Medulla oblongata (tissue), 1 donor: Measurements from ENCODE around the gene EYS.

Experiments
- DNase-seq: peaks from one replicate; pipeline ENCODE4 v3.0.0-alpha.2; 2015; ENCODE audit errors: extremely low spot score

Gene EYS

DNA sequence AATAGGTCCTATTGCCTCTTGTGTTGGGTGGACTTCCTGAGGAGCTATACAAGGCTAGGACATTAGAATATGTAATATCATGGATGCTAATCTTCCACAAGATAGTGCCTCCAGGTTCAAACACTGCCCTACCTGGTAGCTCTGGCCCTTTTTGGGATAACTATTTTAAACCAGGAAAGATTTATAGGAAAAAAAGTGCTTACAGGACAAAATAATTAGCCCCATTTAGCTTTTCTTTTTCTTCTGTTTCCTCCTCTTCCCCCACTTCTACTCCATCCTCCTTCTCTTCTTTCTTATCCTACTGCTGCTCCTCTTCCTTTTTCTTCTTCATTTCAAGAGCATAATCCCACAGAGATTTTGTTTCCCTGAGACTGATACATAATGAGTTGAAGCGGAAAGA lies 1104.0 kb downstream of the EYS start:
- DNase-seq = no peak

- DNase-seq = no peak
Measured at GRCh38 chr6:64591676-64592036, 1115.4 kb downstream of the EYS start.

DNA sequence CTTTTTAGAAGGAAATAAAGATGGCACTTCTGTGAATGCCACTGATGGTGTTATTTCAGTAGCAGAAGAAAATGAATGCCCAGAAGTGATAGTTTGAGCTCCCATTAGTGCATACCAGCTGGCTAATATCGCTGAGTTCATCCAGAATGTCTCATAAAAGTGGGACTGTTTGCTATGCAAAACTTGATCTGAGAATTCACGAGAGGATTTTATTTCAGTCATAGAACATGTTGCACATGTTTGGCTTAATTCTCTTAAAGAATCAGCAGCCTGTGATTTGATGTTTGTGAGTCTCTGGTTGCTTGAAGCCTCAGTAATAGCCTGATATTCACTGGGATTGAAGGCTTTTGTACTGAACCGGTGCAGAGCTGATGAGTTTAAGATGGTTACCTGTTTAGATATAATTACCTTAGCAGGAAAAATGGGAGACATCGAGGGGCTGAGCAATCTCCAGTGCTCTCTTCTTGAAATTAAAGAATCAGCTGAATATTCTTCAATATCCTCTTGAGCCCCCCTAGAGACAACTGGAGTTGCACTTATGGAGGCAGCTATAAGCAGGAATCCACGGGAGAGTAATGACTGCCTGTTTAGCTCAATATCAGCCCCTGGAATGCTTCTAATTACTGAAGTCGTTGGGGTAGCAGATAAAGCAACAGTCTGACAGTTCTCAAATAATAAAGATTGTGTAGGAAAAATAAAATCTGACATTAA lies 1115.9 kb downstream of the EYS start:
- no peak for DNase-seq

- no peak for DNase-seq
Measured at GRCh38 chr6:64589961-64590360, 1117.1 kb downstream of the EYS start.

- DNase-seq = no peak
Measured at GRCh38 chr6:64580346-64580745, 1126.7 kb downstream of the EYS start.

DNA sequence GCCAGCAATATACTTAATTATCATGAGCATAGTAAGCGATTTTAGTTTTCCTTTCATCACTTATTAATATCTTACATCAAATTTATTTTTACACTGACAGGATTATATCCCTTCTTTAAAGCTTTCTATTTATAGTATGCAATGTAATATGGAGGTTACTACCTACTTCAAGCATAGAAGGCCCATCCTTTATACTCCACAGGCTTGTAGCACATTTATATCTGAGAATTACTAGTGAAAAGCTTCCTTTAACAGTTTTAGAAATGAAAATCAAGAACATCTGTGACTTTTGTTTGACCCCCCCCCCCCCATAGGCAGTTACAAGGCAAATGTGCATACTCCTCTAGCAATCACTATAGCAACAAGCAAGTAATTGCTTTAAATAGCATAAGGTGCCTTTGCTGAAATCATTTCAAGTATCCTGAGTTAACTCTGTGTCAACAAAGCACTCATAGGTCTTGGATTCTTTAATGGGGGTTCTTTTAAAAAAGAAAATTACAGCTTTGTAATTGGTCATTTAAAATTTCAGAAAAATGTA lies 1153.7 kb downstream of the EYS start:
- DNase-seq = no peak

DNA sequence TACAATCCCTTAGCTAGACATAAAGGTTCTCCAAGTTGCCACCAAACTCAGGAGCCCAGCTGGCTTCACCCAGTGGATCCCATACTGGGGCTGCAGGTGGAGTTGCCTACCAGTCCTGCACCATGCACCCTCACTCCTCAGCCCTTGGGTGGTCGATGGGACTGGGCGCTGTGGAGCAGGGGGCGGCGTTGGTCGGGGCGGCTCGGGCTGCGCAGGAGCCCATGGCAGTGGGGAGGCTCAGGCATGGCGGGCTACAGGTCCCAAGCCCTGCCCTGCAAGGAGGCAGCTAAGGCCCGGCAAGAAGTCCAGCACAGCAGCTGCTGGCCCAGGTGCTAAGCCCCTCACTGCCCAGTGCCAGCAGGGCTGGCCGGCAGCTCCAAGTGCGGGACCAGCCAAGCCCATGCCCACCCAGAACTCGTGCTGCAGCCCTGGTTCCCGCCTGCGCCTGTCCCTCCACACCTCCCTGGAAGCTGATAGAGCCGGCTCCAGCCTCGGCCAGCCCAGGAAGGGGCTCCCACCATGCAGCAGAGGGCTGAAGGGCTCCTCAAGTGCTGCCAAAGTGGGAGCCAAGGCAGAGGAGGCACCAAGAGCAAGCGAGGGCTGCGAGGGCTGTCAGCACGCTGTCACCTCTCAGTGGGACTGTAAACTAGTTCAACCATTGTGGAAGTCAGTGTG lies 1159.3 kb downstream of the EYS start:
- no peak for DNase-seq

- no peak for DNase-seq
Measured at GRCh38 chr6:64539917-64540316, 1167.1 kb downstream of the EYS start.

- no peak for DNase-seq
Measured at GRCh38 chr6:64538722-64539121, 1168.3 kb downstream of the EYS start.

DNA sequence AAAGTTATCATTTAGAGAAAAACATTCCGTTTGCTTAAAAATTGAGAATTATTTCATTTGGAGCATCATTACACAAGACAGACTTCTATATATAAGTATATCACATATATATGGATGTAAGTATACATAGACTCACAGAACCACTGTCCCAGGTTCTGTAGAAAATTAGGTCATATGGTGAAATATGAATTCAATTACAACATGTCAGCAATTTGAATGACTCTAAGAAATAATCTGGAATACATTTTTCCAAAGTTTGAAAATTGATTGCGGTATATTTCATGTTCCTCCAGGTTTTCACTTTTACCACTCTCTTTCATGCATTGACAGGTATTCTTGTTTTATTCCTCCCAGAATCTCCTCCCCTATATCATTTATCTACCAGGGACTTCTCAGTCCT lies 1179.1 kb downstream of the EYS start:
- DNase-seq = no peak

GRCh38 chr6:64522859-64523258 lies 1184.2 kb downstream of the EYS start:
- DNase-seq = no peak

GRCh38 chr6:64520050-64520449 lies 1187.0 kb downstream of the EYS start:
- DNase-seq = no peak

- DNase-seq = no peak
Measured at GRCh38 chr6:64516393-64516792, 1190.6 kb downstream of the EYS start.

GRCh38 chr6:64507661-64508060 lies 1199.4 kb downstream of the EYS start:
- no peak for DNase-seq

- no peak for DNase-seq
Measured at GRCh38 chr6:64505312-64505711, 1201.7 kb downstream of the EYS start.

DNA sequence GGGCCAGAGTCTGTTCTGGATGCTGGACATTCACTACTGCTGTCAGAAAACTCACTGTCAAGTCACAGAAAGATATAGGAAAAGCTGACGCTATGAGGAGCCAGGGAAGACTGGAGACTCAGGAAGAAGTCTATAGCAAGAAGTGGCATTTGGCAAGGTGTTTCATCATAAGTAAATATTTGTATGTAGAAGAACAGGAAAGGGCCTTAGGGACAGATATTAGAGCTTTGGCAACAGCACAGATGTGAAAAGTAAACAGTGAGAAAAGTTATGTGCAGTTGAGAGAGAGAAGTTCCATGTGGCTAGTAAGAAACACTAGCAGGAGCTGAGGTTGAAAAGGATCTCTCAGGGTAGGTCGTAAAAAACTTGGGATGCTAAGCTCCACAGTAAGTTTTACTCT lies 1202.5 kb downstream of the EYS start:
- no peak for DNase-seq

DNA sequence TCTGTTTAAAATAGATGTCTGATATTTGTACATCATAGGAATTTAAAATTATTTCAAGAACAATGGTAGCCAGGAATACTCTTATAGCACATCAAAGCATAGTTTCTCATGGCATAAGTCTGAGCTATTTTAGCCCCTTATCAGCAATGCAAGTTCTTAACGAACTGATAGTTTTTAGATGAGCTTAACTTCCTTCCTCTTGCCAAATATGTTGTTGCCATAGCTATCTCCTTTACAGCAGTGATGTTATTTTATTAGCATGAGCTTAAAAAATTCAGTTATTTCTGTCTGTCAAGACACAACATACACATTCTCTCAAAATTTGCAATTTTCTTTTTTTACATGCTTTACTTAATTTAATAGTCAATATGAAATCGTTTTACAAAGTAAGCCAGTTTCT lies 1204.2 kb downstream of the EYS start:
- DNase-seq = no peak

DNA sequence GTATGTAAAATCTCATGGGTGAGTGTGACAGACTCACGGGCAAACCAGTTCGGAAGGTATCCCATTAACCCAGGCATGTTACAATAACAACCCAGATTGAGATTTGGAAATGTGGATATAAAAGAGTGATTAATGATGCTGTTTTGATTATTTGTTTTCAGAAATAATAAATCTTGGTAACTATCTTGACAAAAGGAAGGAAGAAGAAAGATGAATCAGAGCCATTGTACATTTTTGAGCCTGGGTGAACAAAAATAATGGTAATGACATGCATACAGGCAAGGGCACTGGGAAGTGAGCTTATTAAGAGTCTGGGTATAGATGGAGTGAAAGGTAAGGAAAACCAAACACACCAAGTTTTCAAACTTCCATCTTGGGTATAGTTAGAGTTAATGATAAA lies 1209.4 kb downstream of the EYS start:
- no peak for DNase-seq

- no peak for DNase-seq
Measured at GRCh38 chr6:64489763-64490162, 1217.3 kb downstream of the EYS start.

DNA sequence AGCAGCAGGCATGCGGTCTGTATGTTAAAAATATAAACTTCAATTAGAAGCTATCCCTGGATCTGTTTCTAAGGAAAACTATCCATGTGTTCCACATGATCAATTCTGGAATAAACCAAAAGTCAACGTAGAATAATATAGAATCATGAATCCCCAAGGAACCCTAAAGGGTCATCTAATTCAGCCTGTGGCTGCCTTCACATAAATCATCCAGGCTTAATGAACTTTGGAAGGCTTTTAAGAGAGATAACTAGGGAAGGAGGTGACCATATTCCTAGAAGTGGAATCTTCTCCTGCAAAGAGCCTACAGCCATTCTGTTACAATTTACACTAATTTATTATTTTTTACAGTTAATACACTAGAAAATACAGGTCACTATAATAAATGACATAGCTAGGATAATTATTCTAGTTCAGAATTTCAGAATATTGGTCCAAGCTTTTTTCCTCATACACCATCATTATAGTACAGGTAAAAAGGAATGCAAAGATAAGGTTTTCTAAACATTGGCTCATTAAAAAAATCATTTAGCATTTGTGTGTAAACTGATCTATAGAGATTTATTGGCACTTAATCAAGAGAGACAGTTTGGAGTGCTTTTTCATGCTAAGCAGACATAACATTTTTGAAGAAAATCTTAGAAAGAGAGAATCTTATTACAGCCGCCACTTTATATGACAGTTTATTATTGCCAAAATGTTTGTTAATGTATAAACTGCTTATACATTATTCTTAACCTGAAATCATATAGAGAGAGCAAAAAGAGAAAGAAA lies 1220.3 kb downstream of the EYS start:
- no peak for DNase-seq

DNA sequence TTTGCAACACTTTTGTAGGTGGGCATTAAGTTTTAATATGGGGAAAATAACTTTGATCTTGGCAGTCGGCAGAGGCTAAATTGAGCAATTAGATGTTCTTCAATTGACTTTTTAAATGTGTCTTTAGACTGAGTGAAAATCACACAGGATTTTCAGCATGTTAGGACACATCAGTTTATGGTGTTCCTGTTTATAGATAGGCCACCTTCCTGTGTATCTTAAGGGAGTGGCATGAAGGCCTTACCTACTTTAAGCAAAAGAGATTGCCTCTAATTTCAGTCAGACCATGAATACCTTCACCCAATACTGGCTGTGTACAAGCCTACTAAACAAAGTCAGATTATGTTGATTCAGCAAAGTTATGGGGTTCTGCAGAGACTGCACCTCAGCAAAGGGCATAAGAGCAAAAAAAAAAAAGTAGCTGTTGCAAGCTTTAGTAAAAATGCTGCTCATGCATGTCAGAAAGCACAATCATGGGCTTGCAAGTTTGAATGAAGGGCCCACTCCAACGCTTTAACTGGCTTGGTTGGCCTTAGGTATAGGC lies 1223.0 kb downstream of the EYS start:
- no peak for DNase-seq

GRCh38 chr6:64482631-64483030 lies 1224.4 kb downstream of the EYS start:
- no peak for DNase-seq
